ENCODE results near the gene NFATC1.

The NFATC1 gene

GRCh38 chr18:79560861-79561210, 165.1 kb downstream of the NFATC1 start:
- no peak for DNase-seq

GRCh38 chr18:79563949-79564348, 168.2 kb downstream of the NFATC1 start:
- no peak for DNase-seq

GRCh38 chr18:79564441-79564840, 168.7 kb downstream of the NFATC1 start:
- no peak for DNase-seq

- DNase-seq = no peak
These were observed 171.2 kb downstream of the NFATC1 start for GRCh38 chr18:79566771-79567431.

- peak; percentile 86 for DNase-seq
These were observed 171.9 kb downstream of the NFATC1 start for GRCh38 chr18:79567481-79568147.

- DNase-seq = no peak
These were observed 172.9 kb downstream of the NFATC1 start for GRCh38 chr18:79568543-79569205.

GRCh38 chr18:79569720-79570119, 174.0 kb downstream of the NFATC1 start:
- no peak for DNase-seq

GRCh38 chr18:79570266-79571201, 174.8 kb downstream of the NFATC1 start:
- no peak for DNase-seq

- no peak for DNase-seq
These were observed 175.7 kb downstream of the NFATC1 start for GRCh38 chr18:79571211-79572092.

GRCh38 chr18:79572093-79572780, 176.5 kb downstream of the NFATC1 start:
- no peak for DNase-seq

- no peak for DNase-seq
These were observed 177.2 kb downstream of the NFATC1 start for GRCh38 chr18:79572848-79573451.

GRCh38 chr18:79573921-79574491, 178.3 kb downstream of the NFATC1 start:
- DNase-seq = no peak

- DNase-seq = no peak
These were observed 179.3 kb downstream of the NFATC1 start for GRCh38 chr18:79574938-79575525.

- DNase-seq = peak; percentile 83
These were observed 180.4 kb downstream of the NFATC1 start for GRCh38 chr18:79575891-79576685.

GRCh38 chr18:79576686-79577351, 181.1 kb downstream of the NFATC1 start:
- peak; percentile 81 for DNase-seq

- no peak for DNase-seq
These were observed 182.0 kb downstream of the NFATC1 start for GRCh38 chr18:79577451-79578395.
